ENCODE data around the gene FDX2. TPM values are rescaled to one million over a fixed set of nuclear protein-coding genes. Genes with fewer than 3 reads are reported as not detected.
"Not testable (repeated sequence)": the region's sequence is repeated elsewhere in the genome, so short reads cannot be mapped to it uniquely, and the experiment has no call there.

FDX2 gene
- total and polyA plus RNA-seq, 2 donors (not counting 1 experiment from before 2014, with no cell fraction given): 14.0 to 21.0 TPM

GRCh38 chr19:10339977-10340376 is 24.2 kb upstream of the FDX2 start:
- Histone ChIP-seq H3K4me3 (replicated peaks in 1 of 4; ENCODE audit: control extremely low read depth in 1 of 4, insufficient read depth in 1 of 4, low read depth in 3 of 4, low read length in 4 of 4) (no peak overlapping the region), H3K36me3 (ENCODE audit: control insufficient read depth, insufficient read depth, low read length) (no peaks in the 10 kb centered on the region), H3K9me3 (ENCODE audit: control insufficient read depth, insufficient read depth, low read depth, low read length) (no peaks in the 10 kb centered on the region), H3K27ac (ENCODE audit: insufficient read depth, low read length) (no peak overlapping the region), H3K79me2 (ENCODE audit: control insufficient read depth, insufficient read depth, low read length) (no peaks in the 10 kb centered on the region), H3K4me1 (ENCODE audit: control insufficient read depth, extremely low read depth, insufficient read depth, low read length) (peaks cover 2% of the 10 kb centered on the region), H3K9ac (ENCODE audit: insufficient read depth, low read length) (no peak overlapping the region), H3K27me3 (ENCODE audit: control insufficient read depth, insufficient read depth, low read length) (no peaks in the 10 kb centered on the region), H4K20me1 (ENCODE audit: control insufficient read depth, extremely low read depth, insufficient read depth, low read length) (no peaks in the 10 kb centered on the region), H3K4me2 (ENCODE audit: extremely low read depth, insufficient read depth, low read length) (no peak overlapping the region), H2AFZ (ENCODE audit: low read length) (no peak overlapping the region)
- TF ChIP-seq, protein P1, sequence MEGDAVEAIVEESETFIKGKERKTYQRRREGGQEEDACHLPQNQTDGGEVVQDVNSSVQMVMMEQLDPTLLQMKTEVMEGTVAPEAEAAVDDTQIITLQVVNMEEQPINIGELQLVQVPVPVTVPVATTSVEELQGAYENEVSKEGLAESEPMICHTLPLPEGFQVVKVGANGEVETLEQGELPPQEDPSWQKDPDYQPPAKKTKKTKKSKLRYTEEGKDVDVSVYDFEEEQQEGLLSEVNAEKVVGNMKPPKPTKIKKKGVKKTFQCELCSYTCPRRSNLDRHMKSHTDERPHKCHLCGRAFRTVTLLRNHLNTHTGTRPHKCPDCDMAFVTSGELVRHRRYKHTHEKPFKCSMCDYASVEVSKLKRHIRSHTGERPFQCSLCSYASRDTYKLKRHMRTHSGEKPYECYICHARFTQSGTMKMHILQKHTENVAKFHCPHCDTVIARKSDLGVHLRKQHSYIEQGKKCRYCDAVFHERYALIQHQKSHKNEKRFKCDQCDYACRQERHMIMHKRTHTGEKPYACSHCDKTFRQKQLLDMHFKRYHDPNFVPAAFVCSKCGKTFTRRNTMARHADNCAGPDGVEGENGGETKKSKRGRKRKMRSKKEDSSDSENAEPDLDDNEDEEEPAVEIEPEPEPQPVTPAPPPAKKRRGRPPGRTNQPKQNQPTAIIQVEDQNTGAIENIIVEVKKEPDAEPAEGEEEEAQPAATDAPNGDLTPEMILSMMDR (conservative IDR thresholded peaks at IDR 0.05 in 1 of 2, IDR thresholded peaks at IDR 0.05 in 1 of 2; ENCODE audit: low read depth in 1 of 2, low read length in 2 of 2): no peak
- no peak for TF ChIP-seq EZH2 (IDR thresholded peaks at IDR 0.05; ENCODE audit: low read length, missing control alignments)
- DNase-seq (ENCODE audit: low read depth in 2 of 2): no peak

GRCh38 chr19:10339380-10339960 is 23.7 kb upstream of the FDX2 start, which contains the start of gene ICAM3:
TSS of gene ICAM3 (minus strand) at chr19:10339624. CDS start at chr19:10339614, 10 bp downstream.
- H3K9ac ChIP-seq (ENCODE audit: insufficient read depth, low read length): no peak within 1 kb of the TSS
- no peak for TF ChIP-seq EZH2 (IDR thresholded peaks at IDR 0.05; ENCODE audit: low read length, missing control alignments)
- TF ChIP-seq, protein P1 (conservative IDR thresholded peaks at IDR 0.05 in 1 of 2, IDR thresholded peaks at IDR 0.05 in 1 of 2; ENCODE audit: low read depth in 1 of 2, low read length in 2 of 2): no peak
- no peak within 1 kb of the TSS for H3K4me2 ChIP-seq (ENCODE audit: extremely low read depth, insufficient read depth, low read length)
- H4K20me1 ChIP-seq (ENCODE audit: control insufficient read depth, extremely low read depth, insufficient read depth, low read length): no peaks in the 10 kb centered on the region
- no peak within 1 kb of the TSS for H3K4me3 ChIP-seq (replicated peaks in 1 of 4; ENCODE audit: control extremely low read depth in 1 of 4, insufficient read depth in 1 of 4, low read depth in 3 of 4, low read length in 4 of 4)
- H2AFZ ChIP-seq (ENCODE audit: low read length): no peak within 1 kb of the TSS
- no peaks in the 10 kb centered on the region for H3K27me3 ChIP-seq (ENCODE audit: control insufficient read depth, insufficient read depth, low read length)
- H3K9me3 ChIP-seq (ENCODE audit: control insufficient read depth, insufficient read depth, low read depth, low read length): no peaks in the 10 kb centered on the region
- H3K36me3 ChIP-seq (ENCODE audit: control insufficient read depth, insufficient read depth, low read length): no peaks in the 10 kb centered on the region
- H3K79me2 ChIP-seq (ENCODE audit: control insufficient read depth, insufficient read depth, low read length): no peaks in the 10 kb centered on the region
- no peak within 1 kb of the TSS for H3K27ac ChIP-seq (ENCODE audit: insufficient read depth, low read length)
- peaks cover 2% of the 10 kb centered on the region for H3K4me1 ChIP-seq (ENCODE audit: control insufficient read depth, extremely low read depth, insufficient read depth, low read length)
- DNase-seq (ENCODE audit: low read depth in 2 of 2): no peak

- Histone ChIP-seq H3K36me3 (ENCODE audit: control insufficient read depth, insufficient read depth, low read length) (no peaks in the 10 kb centered on the region), H3K27me3 (ENCODE audit: control insufficient read depth, insufficient read depth, low read length) (no peaks in the 10 kb centered on the region), H3K79me2 (ENCODE audit: control insufficient read depth, insufficient read depth, low read length) (no peaks in the 10 kb centered on the region), H3K9me3 (ENCODE audit: control insufficient read depth, insufficient read depth, low read depth, low read length) (no peaks in the 10 kb centered on the region), H3K9ac (ENCODE audit: insufficient read depth, low read length) (no peak overlapping the region), H2AFZ (ENCODE audit: low read length) (no peak overlapping the region), H3K4me1 (ENCODE audit: control insufficient read depth, extremely low read depth, insufficient read depth, low read length) (peaks cover 6% of the 10 kb centered on the region), H4K20me1 (ENCODE audit: control insufficient read depth, extremely low read depth, insufficient read depth, low read length) (no peaks in the 10 kb centered on the region), H3K4me2 (ENCODE audit: extremely low read depth, insufficient read depth, low read length) (no peak overlapping the region), H3K4me3 (replicated peaks in 1 of 4; ENCODE audit: control extremely low read depth in 1 of 4, insufficient read depth in 1 of 4, low read depth in 3 of 4, low read length in 4 of 4) (no peak overlapping the region), H3K27ac (ENCODE audit: insufficient read depth, low read length) (no peak overlapping the region)
- no peak for TF ChIP-seq EZH2 (IDR thresholded peaks at IDR 0.05; ENCODE audit: low read length, missing control alignments)
- TF ChIP-seq, protein P1 (conservative IDR thresholded peaks at IDR 0.05 in 1 of 2, IDR thresholded peaks at IDR 0.05 in 1 of 2; ENCODE audit: low read depth in 1 of 2, low read length in 2 of 2): no peak
- DNase-seq (ENCODE audit: low read depth in 2 of 2): no peak
Measured at GRCh38 chr19:10338940-10339339, 23.1 kb upstream of the FDX2 start.

GRCh38 chr19:10336725-10337124 is 20.9 kb upstream of the FDX2 start:
- not testable (repeated sequence) for H3K4me3 ChIP-seq (replicated peaks in 1 of 4; ENCODE audit: control extremely low read depth in 1 of 4, insufficient read depth in 1 of 4, low read depth in 3 of 4, low read length in 4 of 4); H3K36me3 ChIP-seq (ENCODE audit: control insufficient read depth, insufficient read depth, low read length); H4K20me1 ChIP-seq (ENCODE audit: control insufficient read depth, extremely low read depth, insufficient read depth, low read length); H3K27me3 ChIP-seq (ENCODE audit: control insufficient read depth, insufficient read depth, low read length); H3K27ac ChIP-seq (ENCODE audit: insufficient read depth, low read length); H2AFZ ChIP-seq (ENCODE audit: low read length); DNase-seq (ENCODE audit: low read depth in 2 of 2); H3K4me2 ChIP-seq (ENCODE audit: extremely low read depth, insufficient read depth, low read length); H3K9me3 ChIP-seq (ENCODE audit: control insufficient read depth, insufficient read depth, low read depth, low read length); H3K9ac ChIP-seq (ENCODE audit: insufficient read depth, low read length)
- Histone ChIP-seq H3K79me2 (ENCODE audit: control insufficient read depth, insufficient read depth, low read length) (peaks cover 13% of the 10 kb centered on the region), H3K4me1 (ENCODE audit: control insufficient read depth, extremely low read depth, insufficient read depth, low read length) (peaks cover 13% of the 10 kb centered on the region)
